HepG2 (cell line): ENCODE data around the gene SHC3. TPM values are rescaled to one million over a fixed set of nuclear protein-coding genes. Genes with fewer than 3 reads are reported as not detected.

Experiments
- ATAC-seq: fragments of 200-7000 bp; cut with Tn5 transposase; 3 replicates; pipeline ENCODE4 v1.9.1; 2020; ENCODE audit warnings: mild to moderate bottlenecking, moderate library complexity
- BruUV-seq: library from RNA; stranded (reverse); fragments of 400-500 nt; replicated peaks from 2 replicates; lab custom pipeline; 2021; lab: Mats Ljungman, UMichigan
- CTCF ChIA-PET: fragments of 300-600 bp; formaldehyde crosslinking; extraction: SDS; loops from one replicate; lab custom pipeline; 2021; ENCODE audit warnings: low total read pairs, inconsistent platforms, low intra/inter-chr PET ratio; lab: Yijun Ruan, JAX
- POLR2A ChIA-PET: fragments of 350-600 bp; sonication (Branson Sonifier 250); formaldehyde crosslinking; loops from one replicate; lab custom pipeline; 2020; ENCODE audit warnings: antibody characterized with exemption, inconsistent platforms; lab: Yijun Ruan, JAX
- DNase-seq: peaks from one replicate; pipeline ENCODE4 v3.0.0-alpha.2; 2015; ENCODE audit warnings: low spot score
- FAIRE-seq: peaks from 3 replicates; lab custom pipeline; 2011; peaks lifted over from hg19 to GRCh38; lab: Jason Lieb, UNC
- H2AFZ ChIP-seq: one replicate; pipeline ENCODE4 v1.6.1; 2011; ENCODE audit warnings: low read length, inconsistent platforms
- H3K27ac ChIP-seq: fragments of 300-600 bp; 3 replicates; pipeline ENCODE4 v1.8.0; 2011; ENCODE audit warnings: mixed run types, mild to moderate bottlenecking, mixed read lengths, low read length, inconsistent platforms; ENCODE audit not compliant: insufficient read depth; ENCODE audit errors: extremely low read length
- H3K27me3 ChIP-seq, 2 experiments: fragments of 200-600 bp in 1 of 2; 2 replicates in 1 of 2; 3 replicates in 1 of 2; pipeline versions ENCODE4 v1.6.0 to v1.8.0; 2011; ENCODE audit warnings: low read length in 2 of 2, mild to moderate bottlenecking in 2 of 2, moderate library complexity in 2 of 2, inconsistent platforms in 1 of 2; ENCODE audit not compliant: insufficient read depth in 2 of 2, control insufficient read depth in 1 of 2
- H3K36me3 ChIP-seq, 2 experiments: fragments of 200-600 bp in 1 of 2; replicated peaks in 1 of 2; 2 replicates in 1 of 2; 3 replicates in 1 of 2; pipeline versions ENCODE4 v1.5.1 to v1.8.0; 2011; ENCODE audit warnings: low read length in 2 of 2, inconsistent platforms in 1 of 2; ENCODE audit not compliant: insufficient read depth in 2 of 2, control insufficient read depth in 1 of 2
- H3K4me1 ChIP-seq: 2 replicates; pipeline ENCODE4 v1.5.1; 2012; ENCODE audit warnings: low read length, inconsistent platforms; ENCODE audit not compliant: insufficient read depth
- H3K4me2 ChIP-seq: 2 replicates; pipeline ENCODE4 v1.6.0; 2011; ENCODE audit warnings: low read depth, low read length, inconsistent platforms
- H3K4me3 ChIP-seq, 3 experiments: fragments of 200-600 bp in 1 of 3; sonication (generic), shearing (Covaris generic) in 1 of 3; replicated peaks in 1 of 3; 2 replicates each; pipeline ENCODE4 v1.5.1; 2011 to 2016; ENCODE audit warnings: low read length in 3 of 3, inconsistent platforms in 2 of 3, low read depth in 2 of 3, mild to moderate bottlenecking in 2 of 3, control low read depth in 1 of 3, mixed read lengths in 1 of 3; ENCODE audit not compliant: insufficient read depth in 1 of 3
- H3K79me2 ChIP-seq: one replicate; pipeline ENCODE4 v1.6.1; 2011; ENCODE audit warnings: low read length, inconsistent platforms; ENCODE audit not compliant: insufficient read depth
- H3K9ac ChIP-seq: 2 replicates; pipeline ENCODE4 v1.6.0; 2011; ENCODE audit warnings: mild to moderate bottlenecking, low read depth, low read length, inconsistent platforms; ENCODE audit not compliant: insufficient read depth
- H3K9me3 ChIP-seq: 2 replicates; pipeline ENCODE4 v1.5.1; 2012; ENCODE audit warnings: mild to moderate bottlenecking, low read length
- H4K20me1 ChIP-seq: 2 replicates; pipeline ENCODE4 v1.6.0; 2011; ENCODE audit warnings: inconsistent platforms, mild to moderate bottlenecking, low read length, moderate library complexity; ENCODE audit not compliant: insufficient read depth
- EZH2 ChIP-seq: conservative IDR thresholded peaks from 2 replicates; pipeline ENCODE4 v1.6.1; 2012; ENCODE audit warnings: mild to moderate bottlenecking, low read depth, low read length, moderate library complexity
- KDM5A ChIP-seq: fragments of 200-600 bp; sonication (generic); IDR thresholded peaks from 2 replicates; pipeline ENCODE4 v1.7.0; 2018; ENCODE audit warnings: antibody characterized with exemption, mild to moderate bottlenecking, low read length, borderline replicate concordance
- PPARG ChIP-seq: conservative IDR thresholded peaks from 2 replicates; pipeline ENCODE4 v1.6.1; 2016; ENCODE audit warnings: missing biosample characterization, missing genetic modification reagents
- REPIN1 ChIP-seq: sonication (generic); formaldehyde crosslinking; IDR thresholded peaks from 2 replicates; pipeline ENCODE4 v1.8.0; 2022; ENCODE audit warnings: missing genetic modification reagents, low read depth, mild to moderate bottlenecking, borderline replicate concordance
- TMF1 ChIP-seq: sonication (generic); formaldehyde crosslinking; IDR thresholded peaks from 2 replicates; pipeline ENCODE4 v1.8.1; 2022; ENCODE audit warnings: low read depth, missing genetic modification reagents
- ZFP82 ChIP-seq: sonication (generic); formaldehyde crosslinking; IDR thresholded peaks from 2 replicates; pipeline ENCODE4 v1.5.1; 2020; ENCODE audit warnings: mild to moderate bottlenecking, missing genetic modification reagents, borderline replicate concordance
- ZNF670 ChIP-seq: sonication (generic); formaldehyde crosslinking; IDR thresholded peaks from 2 replicates; pipeline ENCODE4 v1.8.0; 2022; ENCODE audit warnings: mild to moderate bottlenecking, missing genetic modification reagents, borderline replicate concordance
- WGBS: methylation state at CpG from one replicate; pipeline ENCODE4 v1.1.6; 2017; ENCODE audit warnings: low lambda C conversion rate; 5-methylcytosine and 5-hydroxymethylcytosine counted together
- in situ Hi-C: cut with HindIII; loops from 2 replicates; pipeline ENCODE4 v1.10.0; 2017; ENCODE audit warnings: low pct_unique_long_range_greater_than_20kb; ENCODE audit not compliant: extremely low pct_ligation_motif_present
- intact Hi-C: fragments of 100-400 bp; cut with micrococcal nuclease; formaldehyde crosslinking; loops from one replicate; pipeline ENCODE4 v1.10.0; 2022; ENCODE audit not compliant: unreplicated experiment
- polyA plus RNA-seq, 8 experiments: library from polyadenylated mRNA; depleted of rRNA in 3 of 8; stranded (reverse) in 7 of 8; unstranded in 1 of 8; fragments of >200 nt; fragmentation: Illumina TruSeq in 4 of 8; extraction: Trizol in 4 of 8; gene quantifications; 2 replicates each; pipeline versions ENCODE4 v1.2.1 to v1.2.3, GENCODE V29; 2011 to 2016; ENCODE audit warnings: low read depth in 4 of 8, missing spikeins in 1 of 8, mixed read lengths in 1 of 8; ENCODE audit not compliant: insufficient read depth in 1 of 8
- total RNA-seq, 5 experiments: library from RNA; depleted of rRNA; stranded (reverse); fragments of >200 nt; fragmentation: Illumina TruSeq; extraction: Trizol; gene quantifications; 2 replicates each; pipeline ENCODE4 v1.2.3, GENCODE V29; 2016; ENCODE audit warnings: low read depth in 1 of 5
- TF ChIP-seq, protein P1 (sequence below): sonication (generic); formaldehyde crosslinking; IDR thresholded peaks from 2 replicates; pipeline ENCODE4 v1.4.0; 2020; ENCODE audit warnings: missing genetic modification reagents

The SHC3 gene
- total and polyA plus RNA-seq, 2 of the 13 experiments (the other 11 are each of a cell fraction or from before 2014, with no cell fraction given) = 0.09 to 0.89 TPM

- in situ Hi-C loops = no loop called here
- Histone ChIP-seq H3K79me2 (no peaks in the 10 kb centered on the region), H4K20me1 (no peaks in the 10 kb centered on the region), H2AFZ (no peak overlapping the region), H3K27ac (no peak overlapping the region), H3K9me3 (no peaks in the 10 kb centered on the region), H3K27me3 (no peaks in the 10 kb centered on the region), H3K4me2 (no peak overlapping the region), H3K4me1 (no peaks in the 10 kb centered on the region), H3K4me3 (no peak overlapping the region), H3K36me3 (no peaks in the 10 kb centered on the region), H3K9ac (no peak overlapping the region)
- no TSS peak for BruUV-seq
- no peak for FAIRE-seq
- no peak for DNase-seq
- WGBS = 36% methylated on average over 3 of the region's 3 CpGs
- POLR2A ChIA-PET = no interaction called here
- TF ChIP-seq KDM5A (no peak), EZH2 (no peak), ZFP82 (CRISPR knock-in tag) (no peak), TMF1 (no peak), REPIN1 (no peak), PPARG (CRISPR knock-in tag) (no peak), ZNF670 (CRISPR knock-in tag) (no peak)
- TF ChIP-seq, protein P1, sequence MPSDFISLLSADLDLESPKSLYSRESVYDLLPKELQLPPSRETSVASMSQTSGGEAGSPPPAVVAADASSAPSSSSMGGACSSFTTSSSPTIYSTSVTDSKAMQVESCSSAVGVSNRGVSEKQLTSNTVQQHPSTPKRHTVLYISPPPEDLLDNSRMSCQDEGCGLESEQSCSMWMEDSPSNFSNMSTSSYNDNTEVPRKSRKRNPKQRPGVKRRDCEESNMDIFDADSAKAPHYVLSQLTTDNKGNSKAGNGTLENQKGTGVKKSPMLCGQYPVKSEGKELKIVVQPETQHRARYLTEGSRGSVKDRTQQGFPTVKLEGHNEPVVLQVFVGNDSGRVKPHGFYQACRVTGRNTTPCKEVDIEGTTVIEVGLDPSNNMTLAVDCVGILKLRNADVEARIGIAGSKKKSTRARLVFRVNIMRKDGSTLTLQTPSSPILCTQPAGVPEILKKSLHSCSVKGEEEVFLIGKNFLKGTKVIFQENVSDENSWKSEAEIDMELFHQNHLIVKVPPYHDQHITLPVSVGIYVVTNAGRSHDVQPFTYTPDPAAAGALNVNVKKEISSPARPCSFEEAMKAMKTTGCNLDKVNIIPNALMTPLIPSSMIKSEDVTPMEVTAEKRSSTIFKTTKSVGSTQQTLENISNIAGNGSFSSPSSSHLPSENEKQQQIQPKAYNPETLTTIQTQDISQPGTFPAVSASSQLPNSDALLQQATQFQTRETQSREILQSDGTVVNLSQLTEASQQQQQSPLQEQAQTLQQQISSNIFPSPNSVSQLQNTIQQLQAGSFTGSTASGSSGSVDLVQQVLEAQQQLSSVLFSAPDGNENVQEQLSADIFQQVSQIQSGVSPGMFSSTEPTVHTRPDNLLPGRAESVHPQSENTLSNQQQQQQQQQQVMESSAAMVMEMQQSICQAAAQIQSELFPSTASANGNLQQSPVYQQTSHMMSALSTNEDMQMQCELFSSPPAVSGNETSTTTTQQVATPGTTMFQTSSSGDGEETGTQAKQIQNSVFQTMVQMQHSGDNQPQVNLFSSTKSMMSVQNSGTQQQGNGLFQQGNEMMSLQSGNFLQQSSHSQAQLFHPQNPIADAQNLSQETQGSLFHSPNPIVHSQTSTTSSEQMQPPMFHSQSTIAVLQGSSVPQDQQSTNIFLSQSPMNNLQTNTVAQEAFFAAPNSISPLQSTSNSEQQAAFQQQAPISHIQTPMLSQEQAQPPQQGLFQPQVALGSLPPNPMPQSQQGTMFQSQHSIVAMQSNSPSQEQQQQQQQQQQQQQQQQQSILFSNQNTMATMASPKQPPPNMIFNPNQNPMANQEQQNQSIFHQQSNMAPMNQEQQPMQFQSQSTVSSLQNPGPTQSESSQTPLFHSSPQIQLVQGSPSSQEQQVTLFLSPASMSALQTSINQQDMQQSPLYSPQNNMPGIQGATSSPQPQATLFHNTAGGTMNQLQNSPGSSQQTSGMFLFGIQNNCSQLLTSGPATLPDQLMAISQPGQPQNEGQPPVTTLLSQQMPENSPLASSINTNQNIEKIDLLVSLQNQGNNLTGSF (CRISPR knock-in tag) = no peak
- CTCF ChIA-PET = no interaction called here
- ATAC-seq = no peak
- intact Hi-C loops = no loop called here
These were observed 66.4 kb downstream of the SHC3 start for GRCh38 chr9:89112243-89112642.
